DND-41 (cell line): ENCODE data around the gene USP34.

Experiments
- ATAC-seq: fragments of 200-7000 bp; cut with Tn5 transposase; 3 replicates; pipeline ENCODE4 v1.9.1; 2021; ENCODE audit warnings: low read depth; ENCODE audit not compliant: insufficient read depth
- DNase-seq: peaks from one replicate; pipeline ENCODE4 v3.0.0-alpha.2; 2020
- H2AFZ ChIP-seq: 2 replicates; pipeline ENCODE4 v1.6.0; 2012; ENCODE audit warnings: low read depth, low read length
- H3K27ac ChIP-seq: 2 replicates; pipeline ENCODE4 v1.5.1; 2012; ENCODE audit warnings: low read length, inconsistent platforms
- H3K27me3 ChIP-seq: fragments of 200-600 bp; sonication (generic); 2 replicates; pipeline ENCODE4 v1.6.0; 2012; ENCODE audit warnings: low read length, mild to moderate bottlenecking, inconsistent platforms; ENCODE audit not compliant: insufficient read depth, poor library complexity
- H3K36me3 ChIP-seq: 2 replicates; pipeline ENCODE4 v1.5.1; 2012; ENCODE audit warnings: low read length, inconsistent platforms; ENCODE audit not compliant: insufficient read depth
- H3K4me1 ChIP-seq: 2 replicates; pipeline ENCODE4 v1.5.1; 2012; ENCODE audit warnings: mild to moderate bottlenecking, low read length; ENCODE audit not compliant: insufficient read depth
- H3K4me2 ChIP-seq: 2 replicates; pipeline ENCODE4 v1.6.0; 2012; ENCODE audit warnings: mild to moderate bottlenecking, moderate library complexity, low read length, inconsistent platforms; ENCODE audit not compliant: insufficient read depth
- H3K4me3 ChIP-seq, 2 experiments: fragments of 200-600 bp in 1 of 2; shearing (Covaris generic) in 1 of 2; 2 replicates each; pipeline ENCODE4 v1.5.1; 2012 to 2016; ENCODE audit warnings: inconsistent platforms in 2 of 2, low read length in 2 of 2, mild to moderate bottlenecking in 2 of 2, low read depth in 1 of 2, moderate library complexity in 1 of 2
- H3K79me2 ChIP-seq: 2 replicates; pipeline ENCODE4 v1.6.0; 2012; ENCODE audit warnings: low read length, inconsistent platforms; ENCODE audit not compliant: insufficient read depth
- H3K9ac ChIP-seq: 2 replicates; pipeline ENCODE4 v1.6.0; 2012; ENCODE audit warnings: low read depth, mild to moderate bottlenecking, inconsistent platforms, low read length, moderate library complexity
- H3K9me3 ChIP-seq: 2 replicates; pipeline ENCODE4 v1.5.1; 2012; ENCODE audit warnings: low read length, moderate library complexity, mild to moderate bottlenecking, inconsistent platforms; ENCODE audit not compliant: insufficient read depth, severe bottlenecking
- H4K20me1 ChIP-seq: 2 replicates; pipeline ENCODE4 v1.6.0; 2012; ENCODE audit warnings: low read length; ENCODE audit not compliant: insufficient read depth
- CTCF ChIP-seq: IDR thresholded peaks from 2 replicates; pipeline ENCODE4 v1.5.1; 2012; ENCODE audit warnings: borderline replicate concordance, low read length, moderate library complexity, mild to moderate bottlenecking; ENCODE audit not compliant: poor library complexity, severe bottlenecking; ENCODE audit errors: extremely low read depth
- EZH2 ChIP-seq: IDR thresholded peaks from 3 replicates; pipeline ENCODE4 v1.6.1; 2012; ENCODE audit warnings: borderline replicate concordance, low read depth, mild to moderate bottlenecking, moderate library complexity, low read length, inconsistent platforms; ENCODE audit not compliant: severe bottlenecking

The USP34 gene

DNA sequence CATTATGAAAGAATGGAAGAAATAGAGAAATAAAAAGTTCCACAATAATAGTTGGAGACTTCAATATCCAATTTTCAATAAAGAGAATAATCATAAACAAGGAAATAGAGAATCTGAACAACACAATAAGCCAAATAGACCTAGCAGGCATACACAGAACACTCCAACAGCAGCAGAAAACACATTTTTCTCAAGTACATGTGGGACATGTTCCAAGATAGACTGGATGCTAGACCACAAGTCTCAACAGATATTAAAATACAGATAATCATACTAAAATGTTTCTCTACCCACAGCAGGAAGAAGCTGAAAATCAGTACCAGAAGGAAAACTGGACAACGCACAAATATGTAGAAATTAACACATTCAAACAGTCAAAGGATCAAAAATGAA is 113.9 kb downstream of the USP34 start:
- DNase-seq (no peak), ATAC-seq (no peak)
- Histone ChIP-seq H3K4me3 (no peak overlapping the region), H3K27me3 (no peaks in the 10 kb centered on the region), H3K36me3 (peaks cover 36% of the 10 kb centered on the region), H4K20me1 (no peaks in the 10 kb centered on the region), H2AFZ (no peak overlapping the region), H3K9me3 (peaks cover 15% of the 10 kb centered on the region), H3K79me2 (peaks cover 70% of the 10 kb centered on the region), H3K4me2 (no peak overlapping the region), H3K27ac (no peak overlapping the region), H3K4me1 (no peaks in the 10 kb centered on the region), H3K9ac (no peak overlapping the region)
- TF ChIP-seq CTCF (no peak), EZH2 (no peak)

DNA sequence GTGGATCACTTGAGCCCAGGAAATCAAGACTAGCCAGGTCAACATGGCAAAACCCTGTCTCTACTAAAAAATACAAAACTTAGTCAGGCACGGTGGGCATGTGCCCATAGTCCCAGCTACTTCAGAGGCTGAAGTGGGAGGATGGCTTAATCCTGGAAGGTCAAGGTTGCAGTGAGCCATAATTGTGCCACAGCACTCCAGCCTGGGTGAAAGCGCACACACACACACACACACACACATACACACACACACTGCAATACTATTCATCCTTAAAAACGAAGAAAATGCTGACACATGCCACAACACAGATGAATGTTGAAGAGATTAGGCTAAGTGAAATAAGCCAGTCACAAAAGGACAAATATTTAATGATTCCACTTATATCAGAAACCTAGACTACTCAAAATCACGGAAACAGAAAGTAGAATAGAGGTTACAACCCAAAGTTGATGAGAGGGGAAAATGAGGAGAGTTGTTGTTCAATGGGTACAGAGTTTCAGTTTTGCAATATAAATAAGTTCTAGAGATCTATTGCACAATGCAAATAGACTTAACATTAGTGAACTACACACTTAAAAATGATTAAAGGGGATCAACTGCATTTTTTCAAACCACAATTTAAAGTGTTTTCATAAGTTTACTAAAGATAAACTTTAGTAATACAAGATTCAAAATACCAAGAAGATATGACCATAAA is 114.5 kb downstream of the USP34 start:
- H3K36me3 ChIP-seq, result peaks cover 36% of the 10 kb centered on the region
- TF ChIP-seq CTCF (no peak), EZH2 (no peak)
- no peaks in the 10 kb centered on the region for H3K27me3 ChIP-seq
- peaks cover 68% of the 10 kb centered on the region for H3K79me2 ChIP-seq
- H3K4me2 ChIP-seq, result no peak overlapping the region
- no peak overlapping the region for H2AFZ ChIP-seq
- H3K27ac ChIP-seq, result no peak overlapping the region
- H3K4me1 ChIP-seq, result no peaks in the 10 kb centered on the region
- no peaks in the 10 kb centered on the region for H4K20me1 ChIP-seq
- DNase-seq, result no peak
- H3K9ac ChIP-seq, result no peak overlapping the region
- ATAC-seq, result no peak
- H3K9me3 ChIP-seq, result peaks cover 15% of the 10 kb centered on the region
- H3K4me3 ChIP-seq, result no peak overlapping the region

DNA sequence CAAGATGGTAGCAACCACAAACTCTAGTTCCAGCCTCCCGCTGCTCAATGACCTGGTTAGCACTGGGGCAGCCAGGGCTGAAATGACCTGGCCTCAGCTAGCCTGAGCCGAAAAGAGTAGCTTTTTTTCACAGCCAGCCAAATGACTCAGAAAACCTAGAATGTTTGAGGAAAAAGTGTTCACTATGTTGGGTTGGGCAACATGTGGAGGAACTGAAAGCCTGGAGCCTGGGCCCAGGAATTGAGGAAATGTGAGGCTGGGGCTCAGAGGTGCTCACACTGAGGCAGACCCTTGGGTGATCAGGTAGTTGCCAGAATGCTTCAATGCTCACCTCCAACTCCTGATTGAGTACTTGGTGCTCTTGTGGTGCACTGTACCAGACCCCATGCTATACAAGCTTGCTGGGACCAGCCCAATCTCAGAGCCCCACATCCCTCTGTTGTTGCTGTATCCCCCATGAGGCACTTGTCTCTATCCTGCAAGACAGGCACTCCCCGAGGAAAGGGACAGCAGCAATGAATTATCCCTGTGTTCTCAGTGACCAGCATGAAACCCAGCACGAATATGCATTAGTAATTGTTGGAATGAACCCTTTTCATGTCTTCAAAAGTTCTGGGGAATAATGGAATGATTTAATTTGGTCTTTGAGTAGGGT is 116.2 kb downstream of the USP34 start:
- Histone ChIP-seq H4K20me1 (no peaks in the 10 kb centered on the region), H3K9ac (no peak overlapping the region), H3K4me2 (no peak overlapping the region), H3K27ac (no peak overlapping the region), H3K27me3 (no peaks in the 10 kb centered on the region), H3K4me3 (no peak overlapping the region), H3K79me2 (peaks cover 55% of the 10 kb centered on the region), H2AFZ (no peak overlapping the region), H3K9me3 (peaks cover 15% of the 10 kb centered on the region), H3K36me3 (peaks cover 37% of the 10 kb centered on the region), H3K4me1 (no peaks in the 10 kb centered on the region)
- ATAC-seq, result no peak
- DNase-seq, result no peak
- no peak for TF ChIP-seq CTCF
- no peak for TF ChIP-seq EZH2
